Measurements from ENCODE around the gene UHRF2. TPM values are rescaled to one million over a fixed set of nuclear protein-coding genes. Genes with fewer than 3 reads are reported as not detected.

Gene UHRF2
- total and polyA plus RNA-seq, 2 of the 13 experiments (the other 11 are each of a cell fraction or from before 2014, with no cell fraction given): 42.1 to 44.2 TPM

GRCh38 chr9:6412487-6413364, at the start of gene UHRF2 (continued):
- no peak for TF ChIP-seq PREB (CRISPR knock-in tag; IDR thresholded peaks at IDR 0.05)
- no peak for TF ChIP-seq BRD4 (CRISPR knock-in tag; IDR thresholded peaks at IDR 0.05)
- no peak for TF ChIP-seq MBNL3 (CRISPR knock-in tag; conservative IDR thresholded peaks at IDR 0.05)
- TF ChIP-seq RORA (CRISPR knock-in tag; IDR thresholded peaks at IDR 0.05): no peak

- WGBS (ENCODE audit: low lambda C conversion rate): 12% methylated on average over 4 of the region's 4 CpGs
- ATAC-seq: no peak
- no TSS peak for BruUV-seq (replicated peaks)
- Histone ChIP-seq H3K79me2 (ENCODE audit: insufficient read depth, low read length) (no peaks in the 10 kb centered on the region), H2AFZ (ENCODE audit: low read length) (no peak overlapping the region), H3K4me3 (replicated peaks in 1 of 3; ENCODE audit: insufficient read depth in 1 of 3, low read depth in 2 of 3, low read length in 3 of 3) (no peak overlapping the region), H3K9ac (ENCODE audit: insufficient read depth, low read depth, low read length) (no peak overlapping the region), H3K36me3 (replicated peaks in 1 of 2; ENCODE audit: control insufficient read depth in 1 of 2, insufficient read depth in 2 of 2, low read length in 2 of 2) (no peaks in the 10 kb centered on the region), H3K27ac (ENCODE audit: extremely low read length, insufficient read depth, low read length) (no peak overlapping the region), H3K4me1 (ENCODE audit: insufficient read depth, low read length) (no peaks in the 10 kb centered on the region), H3K9me3 (ENCODE audit: low read length) (peaks cover 14% of the 10 kb centered on the region), H3K4me2 (ENCODE audit: low read depth, low read length) (no peak overlapping the region), H4K20me1 (ENCODE audit: insufficient read depth, low read length) (no peaks in the 10 kb centered on the region), H3K27me3 (ENCODE audit: control insufficient read depth in 1 of 2, insufficient read depth in 2 of 2, low read length in 2 of 2) (no peaks in the 10 kb centered on the region; a peak in 1 of 5 replicates)
- ChIA-PET CTCF (ENCODE audit: low intra/inter-chr PET ratio, low total read pairs) (no interaction called here), POLR2A (no interaction called here)
- in situ Hi-C loops (cut with HindIII; ENCODE audit: extremely low pct_ligation_motif_present, low pct_unique_long_range_greater_than_20kb): loop anchor here (25.0 kb wide), 1 partner anchor 320 kb away; no protein-coding TSS in a partner anchor
- no peak for FAIRE-seq
- DNase-seq (ENCODE audit: low spot score): no peak
- intact Hi-C loops (cut with micrococcal nuclease; ENCODE audit: unreplicated experiment): no loop called here
- TF ChIP-seq MNT (IDR thresholded peaks at IDR 0.05) (no peak), ARID5B (CRISPR knock-in tag; IDR thresholded peaks at IDR 0.05) (no peak), NR2F2 (IDR thresholded peaks at IDR 0.05; ENCODE audit: borderline replicate concordance, low read depth) (no peak), ZNF547 (CRISPR knock-in tag; IDR thresholded peaks at IDR 0.05) (no peak)
These were observed 45.7 kb upstream of the UHRF2 start for GRCh38 chr9:6367128-6367890.
